Measurements from ENCODE around the gene UGGT2.

DNA sequence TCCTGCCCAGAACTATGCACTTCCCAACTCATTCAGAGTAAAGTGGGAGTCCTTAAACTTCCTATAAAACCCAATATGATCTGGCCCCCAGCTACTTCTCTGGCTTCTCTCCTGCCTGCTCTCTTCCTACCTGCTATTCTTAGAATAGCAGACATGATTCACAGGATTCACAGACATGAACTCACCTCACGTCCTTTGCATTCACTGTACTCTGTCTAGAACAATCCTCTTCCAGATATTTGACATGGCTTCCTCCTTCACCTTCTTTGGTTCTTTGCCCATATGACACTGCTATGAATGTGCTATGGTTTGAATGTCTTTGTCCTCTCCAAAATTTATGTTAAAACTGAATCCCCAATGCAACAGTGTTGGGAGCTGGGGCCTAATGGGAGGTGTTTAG, 154.9 kb downstream of the UGGT2 start:
- TF ChIP-seq, protein P1, sequence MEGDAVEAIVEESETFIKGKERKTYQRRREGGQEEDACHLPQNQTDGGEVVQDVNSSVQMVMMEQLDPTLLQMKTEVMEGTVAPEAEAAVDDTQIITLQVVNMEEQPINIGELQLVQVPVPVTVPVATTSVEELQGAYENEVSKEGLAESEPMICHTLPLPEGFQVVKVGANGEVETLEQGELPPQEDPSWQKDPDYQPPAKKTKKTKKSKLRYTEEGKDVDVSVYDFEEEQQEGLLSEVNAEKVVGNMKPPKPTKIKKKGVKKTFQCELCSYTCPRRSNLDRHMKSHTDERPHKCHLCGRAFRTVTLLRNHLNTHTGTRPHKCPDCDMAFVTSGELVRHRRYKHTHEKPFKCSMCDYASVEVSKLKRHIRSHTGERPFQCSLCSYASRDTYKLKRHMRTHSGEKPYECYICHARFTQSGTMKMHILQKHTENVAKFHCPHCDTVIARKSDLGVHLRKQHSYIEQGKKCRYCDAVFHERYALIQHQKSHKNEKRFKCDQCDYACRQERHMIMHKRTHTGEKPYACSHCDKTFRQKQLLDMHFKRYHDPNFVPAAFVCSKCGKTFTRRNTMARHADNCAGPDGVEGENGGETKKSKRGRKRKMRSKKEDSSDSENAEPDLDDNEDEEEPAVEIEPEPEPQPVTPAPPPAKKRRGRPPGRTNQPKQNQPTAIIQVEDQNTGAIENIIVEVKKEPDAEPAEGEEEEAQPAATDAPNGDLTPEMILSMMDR (IDR thresholded peaks at IDR 0.05), result no peak
- TF ChIP-seq POLR2A (IDR thresholded peaks at IDR 0.05), result no peak
